GM12891 (cell line): ENCODE results near the gene DBN1.

ENCODE experiments used
- PAX5 ChIP-seq: IDR thresholded peaks from 2 replicates; pipeline ENCODE4 v1.6.1; 2011; ENCODE audit warnings: low read length, moderate library complexity, mild to moderate bottlenecking; ENCODE audit not compliant: insufficient read depth, severe bottlenecking
- POLR2A ChIP-seq: IDR thresholded peaks from 2 replicates; pipeline ENCODE4 v1.6.1; 2011; ENCODE audit warnings: low read depth, low read length, control low read depth
- POLR2AphosphoS5 ChIP-seq: IDR thresholded peaks from 2 replicates; pipeline ENCODE4 v1.6.1; 2011; ENCODE audit warnings: low read depth, low read length, control low read depth
- POU2F2 ChIP-seq: IDR thresholded peaks from 2 replicates; pipeline ENCODE4 v1.6.1; 2011; ENCODE audit warnings: low read depth, mild to moderate bottlenecking, control low read depth, low read length, moderate library complexity
- SPI1 ChIP-seq: IDR thresholded peaks from 2 replicates; pipeline ENCODE4 v1.6.1; 2011; ENCODE audit warnings: low read depth, low read length, control low read depth
- TAF1 ChIP-seq: IDR thresholded peaks from 2 replicates; pipeline ENCODE4 v1.6.1; 2011; ENCODE audit warnings: low read depth, low read length, control low read depth

- no peak for TF ChIP-seq POLR2A
- TF ChIP-seq POLR2AphosphoS5 = no peak
- TF ChIP-seq PAX5 = no peak
- TF ChIP-seq POU2F2 = no peak
- no peak for TF ChIP-seq TAF1
- no peak for TF ChIP-seq SPI1
Measured at GRCh38 chr5:177491429-177491945, 18.1 kb upstream of the DBN1 start.
